Measurements from ENCODE around the gene PTH. TPM values are rescaled to one million over a fixed set of nuclear protein-coding genes. Genes with fewer than 3 reads are reported as not detected.

The PTH gene
- total and polyA plus RNA-seq, 2 donors (not counting 3 experiments of a cell fraction or from before 2014, with no cell fraction given): not detected

DNA sequence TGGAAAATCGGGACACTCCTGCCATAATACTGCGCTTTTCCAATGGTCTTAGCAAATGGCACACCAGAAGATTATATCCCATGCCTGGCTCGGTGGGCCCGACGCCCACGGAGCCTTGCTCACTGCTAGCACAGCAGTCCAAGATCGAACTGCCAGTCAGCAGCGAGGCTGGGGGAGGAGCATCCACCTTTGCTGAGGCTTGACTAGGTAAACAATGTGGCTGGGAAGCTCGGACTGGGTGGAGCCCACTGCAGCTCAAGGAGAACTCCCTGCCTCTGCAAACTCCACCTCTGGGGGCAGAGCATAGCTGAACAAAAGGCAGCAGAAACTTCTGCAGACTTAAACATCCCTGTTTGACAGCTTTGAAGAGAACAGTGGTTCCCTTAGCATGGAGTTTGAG lies 15.6 kb downstream of the PTH start:
- Histone ChIP-seq H3K27me3 (ENCODE audit: control insufficient read depth in 2 of 2, insufficient read depth in 2 of 2, low read length in 2 of 2) (peaks cover 3 to 14% of the 10 kb centered on the region in 2 experiments), H3K79me2 (ENCODE audit: control insufficient read depth, insufficient read depth, low read length) (no peaks in the 10 kb centered on the region), H3K4me1 (ENCODE audit: control insufficient read depth, extremely low read depth, insufficient read depth, low read length) (no peaks in the 10 kb centered on the region), H3K9me3 (replicated peaks; ENCODE audit: control insufficient read depth, insufficient read depth, low read length) (no peaks in the 10 kb centered on the region), H3K36me3 (ENCODE audit: control insufficient read depth in 2 of 2, extremely low read depth in 1 of 2, insufficient read depth in 2 of 2, low read length in 2 of 2) (no peaks in the 10 kb centered on the region), H3K9me1 (replicated peaks; ENCODE audit: control insufficient read depth, extremely low read depth, insufficient read depth, low read length) (no peaks in the 10 kb centered on the region), H3K4me3 (replicated peaks in 1 of 3; ENCODE audit: insufficient read depth in 1 of 3, low read depth in 1 of 3, low read length in 3 of 3) (no peak overlapping the region), H2AFZ (ENCODE audit: low read depth, low read length) (no peak overlapping the region), H3K27ac (ENCODE audit: insufficient read depth, low read depth, low read length) (no peak overlapping the region), H4K20me1 (replicated peaks; ENCODE audit: control insufficient read depth, extremely low read depth, insufficient read depth, low read length) (no peaks in the 10 kb centered on the region), H3K9ac (replicated peaks; ENCODE audit: extremely low read depth, insufficient read depth, low read length) (no peak overlapping the region), H3K4me2 (ENCODE audit: insufficient read depth, low read length) (no peak overlapping the region)
- DNase-seq (ENCODE audit: low read depth, low spot score) (no peak), FAIRE-seq (no peak)
- no TSS peak for BruUV-seq (replicated peaks)
- intact Hi-C loops (cut with micrococcal nuclease): loop anchor here (10.0 kb wide), 1 partner anchor 475 kb away; no protein-coding TSS in a partner anchor
- TF ChIP-seq CTCF (IDR thresholded peaks at IDR 0.05; ENCODE audit: extremely low read depth in 1 of 2, insufficient read depth in 1 of 2, low read depth in 1 of 2, low read length in 2 of 2) (no peak), JUN (IDR thresholded peaks at IDR 0.05; ENCODE audit: borderline replicate concordance, insufficient read depth, insufficient read length, low read depth) (no peak), EZH2 (IDR thresholded peaks at IDR 0.05; ENCODE audit: borderline replicate concordance, low read depth, low read length, severe bottlenecking) (no peak), POLR2A (IDR thresholded peaks at IDR 0.05; ENCODE audit: low read depth, low read length) (no peak), MYC (IDR thresholded peaks at IDR 0.05; ENCODE audit: low read depth, low read length) (no peak), GATA2 (IDR thresholded peaks at IDR 0.05; ENCODE audit: insufficient read depth, insufficient read length, low read depth, low read length) (no peak), FOS (IDR thresholded peaks at IDR 0.05; ENCODE audit: borderline replicate concordance, insufficient read depth, low read length) (no peak), POLR2AphosphoS5 (IDR thresholded peaks at IDR 0.05; ENCODE audit: insufficient read depth, low read depth, low read length) (no peak)
- TF ChIP-seq, protein P1, sequence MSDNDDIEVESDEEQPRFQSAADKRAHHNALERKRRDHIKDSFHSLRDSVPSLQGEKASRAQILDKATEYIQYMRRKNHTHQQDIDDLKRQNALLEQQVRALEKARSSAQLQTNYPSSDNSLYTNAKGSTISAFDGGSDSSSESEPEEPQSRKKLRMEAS (IDR thresholded peaks at IDR 0.05; ENCODE audit: insufficient read depth, insufficient read length): no peak
- ChIA-PET POLR2A (no interaction called here), CTCF (interaction anchor here (1.9 kb wide), 1 partner anchor 14 kb away, joined by 4 read pairs; no protein-coding TSS in a partner anchor)
- dilution Hi-C loops (cut with MboI; ENCODE audit: extremely low pct_ligation_motif_present, low sequenced_read_pairs): no loop called here
